NCI-H82 (cell line): Measurements from ENCODE around the gene PRRG2.

Experiments
- DNase-seq: peaks from one replicate; lab custom pipeline; 2025; lab: John Stamatoyannopoulos, UW

PRRG2 gene

DNA sequence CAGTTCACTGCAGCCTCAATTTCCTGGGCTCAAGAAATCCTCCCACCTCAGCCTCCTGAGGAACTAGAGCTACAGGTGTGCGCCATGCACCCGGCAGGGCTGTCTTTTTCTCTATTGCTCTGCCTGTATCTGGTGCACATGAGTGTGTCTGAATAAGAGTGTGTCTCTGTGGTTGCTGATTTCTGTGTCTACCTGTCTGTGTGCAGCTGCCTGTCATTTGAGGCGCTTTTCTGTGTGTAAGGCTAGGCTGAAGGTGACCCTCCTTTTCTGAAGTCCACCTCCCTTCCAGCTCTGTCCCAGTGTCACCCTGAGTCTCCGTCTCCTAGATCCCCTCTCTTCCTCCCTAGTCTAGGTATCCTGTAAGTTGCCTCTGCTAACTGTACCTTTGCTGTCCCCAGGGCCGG lies 8.4 kb downstream of the PRRG2 start:
- no peak for DNase-seq

DNA sequence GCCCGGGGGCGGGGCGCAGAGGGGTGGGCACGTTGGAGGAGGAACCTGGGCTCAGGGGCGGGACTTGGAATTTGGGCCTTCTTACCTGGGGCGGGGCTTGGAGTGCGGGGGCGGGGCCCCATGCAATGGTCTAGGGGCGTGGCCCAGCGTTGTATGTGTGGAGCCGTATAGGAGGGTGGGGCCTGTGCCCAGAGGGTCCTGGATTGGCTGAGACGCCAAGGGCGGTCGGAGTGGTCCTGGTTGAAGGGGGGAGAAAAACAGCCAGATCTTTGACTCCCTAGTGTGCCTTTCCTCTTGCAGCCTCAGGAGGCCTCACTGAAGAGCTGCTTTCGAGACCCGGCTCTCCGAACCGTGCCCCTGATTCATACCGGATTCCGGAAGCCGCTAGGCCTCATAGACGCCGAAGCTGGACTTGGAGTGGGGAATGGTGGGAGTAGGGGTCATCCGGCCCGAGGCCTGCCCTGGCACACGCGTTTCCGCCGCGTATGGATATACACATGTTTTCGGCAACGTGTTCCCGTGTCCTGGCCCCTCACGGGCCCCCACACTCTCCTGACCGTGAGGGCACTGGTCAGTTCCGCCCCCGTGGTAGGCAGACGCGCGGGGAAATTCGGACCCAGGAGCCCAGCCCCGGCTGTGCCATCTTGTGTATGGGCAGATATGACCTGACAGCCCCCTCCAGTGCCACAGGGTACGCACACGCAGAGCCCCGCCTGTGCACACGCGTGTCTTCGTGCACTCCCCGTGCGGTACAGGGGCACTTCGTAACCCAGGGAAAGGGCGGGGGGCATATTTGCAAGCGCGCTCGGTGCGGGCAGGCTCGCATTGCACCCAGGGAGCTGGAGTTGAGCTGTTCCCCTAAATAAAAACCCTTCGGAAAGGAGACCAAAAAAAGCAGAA lies 9.2 kb downstream of the PRRG2 start:
- DNase-seq = peak; percentile 99

DNA sequence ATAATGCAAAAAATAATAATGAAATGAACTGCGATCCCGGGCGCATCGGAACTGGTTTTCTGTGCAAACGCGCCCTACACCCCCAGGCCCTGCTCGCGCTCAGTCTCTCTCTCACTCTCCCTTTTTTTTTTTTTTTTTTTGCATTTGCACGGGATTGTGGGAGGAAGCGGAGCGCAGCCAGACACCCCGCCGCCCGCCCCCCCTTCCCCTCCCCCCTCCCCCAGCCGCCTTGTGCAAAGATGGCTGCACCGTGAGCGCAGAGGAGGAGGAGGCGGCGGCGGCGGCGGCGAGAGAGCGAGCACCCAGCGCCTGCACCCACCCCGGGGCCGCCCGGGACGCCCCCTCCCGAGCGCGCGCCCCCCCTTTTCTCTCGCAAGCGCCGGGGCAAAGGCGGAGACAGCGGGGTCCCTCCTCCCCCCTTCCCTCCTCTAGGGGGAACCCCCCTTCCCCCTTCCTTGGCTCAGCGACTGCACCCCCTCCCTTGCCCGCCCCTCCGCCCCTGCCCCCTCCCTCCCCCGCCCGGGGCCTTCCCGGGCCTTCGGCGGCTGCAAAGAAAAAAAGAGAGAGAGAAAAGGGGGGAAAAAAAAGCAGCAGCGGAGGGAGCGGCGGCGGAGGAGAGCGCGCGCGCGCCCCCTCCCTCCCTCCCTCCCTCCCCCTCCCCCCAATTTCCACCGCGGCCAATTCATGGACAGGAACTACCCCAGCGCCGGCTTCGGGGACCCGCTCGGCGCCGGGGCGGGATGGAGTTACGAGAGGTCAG lies 10.0 kb downstream of the PRRG2 start, which contains the start of gene PRR12:
PRR12 (plus strand) TSS at position 212 of the 760 bp plus-strand sequence; CDS start at position 685, 473 bp downstream.
- DNase-seq = peak; percentile 78

DNA sequence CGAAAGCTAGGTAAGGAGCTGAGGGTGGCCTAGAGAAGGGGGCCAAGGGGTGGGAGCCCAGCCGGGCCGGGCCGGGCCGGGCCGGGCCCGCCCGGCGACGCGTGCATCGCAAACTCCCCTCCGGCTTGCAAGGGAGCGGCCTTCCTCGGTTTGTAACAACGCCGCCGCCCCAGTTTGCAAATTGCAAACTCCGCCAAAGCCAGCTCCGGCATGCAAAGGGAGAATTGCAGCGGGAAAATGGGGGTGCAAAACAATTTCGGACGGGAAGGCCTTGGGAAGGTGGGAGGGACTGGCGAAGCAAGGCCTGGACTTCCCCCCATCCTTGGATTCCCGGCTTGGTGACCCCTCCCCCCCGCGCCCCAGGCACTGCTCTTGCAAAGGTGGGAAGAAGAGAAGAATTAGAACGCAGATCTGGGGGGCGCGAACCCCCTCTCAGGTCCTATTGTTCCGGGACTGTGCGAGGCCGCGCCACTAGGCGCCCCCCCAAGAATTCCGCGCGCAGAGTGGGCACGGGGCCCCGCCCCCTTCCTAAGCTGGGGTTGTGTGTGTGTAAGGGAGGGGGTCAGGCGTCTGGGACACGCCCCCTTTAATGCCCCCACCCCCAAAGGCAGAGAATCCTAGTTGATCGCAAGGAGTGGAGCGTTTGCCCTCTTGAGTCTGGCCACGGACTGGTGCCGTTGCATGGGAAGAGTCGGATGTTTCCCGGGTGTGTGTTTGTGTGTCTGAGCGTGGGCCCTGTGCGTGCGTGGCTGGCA lies 10.8 kb downstream of the PRRG2 start:
- peak; percentile 77 for DNase-seq

DNA sequence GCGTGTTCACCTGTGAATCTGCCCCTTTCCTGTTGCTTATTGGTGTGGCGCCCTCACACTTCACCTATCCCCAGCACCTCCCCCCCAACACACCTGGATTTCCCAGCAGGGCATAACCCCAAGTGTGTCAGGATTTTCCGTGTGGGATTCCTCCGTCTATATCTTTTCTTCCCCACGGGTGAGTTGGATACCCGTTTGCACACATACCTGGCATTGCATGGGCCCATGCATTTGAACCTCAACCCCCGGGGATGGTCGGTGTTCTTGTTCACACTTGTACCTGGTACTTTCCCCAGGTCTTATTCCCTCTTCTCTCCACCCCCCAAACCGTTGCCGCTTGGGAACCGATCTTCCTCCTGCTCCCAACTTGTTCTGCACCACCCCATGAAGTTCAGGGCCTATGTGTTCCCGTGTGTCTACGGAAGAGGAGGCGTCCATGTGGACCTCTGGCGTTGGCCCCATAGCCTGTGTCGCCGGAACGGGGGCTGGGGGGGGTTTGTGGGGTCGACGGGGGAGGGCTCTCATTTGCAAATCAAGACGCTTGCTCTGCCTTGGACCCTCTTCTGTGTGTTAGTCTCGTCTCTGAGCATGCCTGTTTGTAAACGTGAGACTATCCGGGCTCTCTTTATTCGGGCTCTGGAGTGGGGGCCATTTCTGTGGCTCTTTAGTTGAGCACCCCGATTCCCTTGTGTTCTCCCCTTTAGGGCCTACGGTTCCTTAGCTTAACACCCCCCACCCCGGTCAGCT lies 11.5 kb downstream of the PRRG2 start:
- DNase-seq = peak; percentile 64

DNA sequence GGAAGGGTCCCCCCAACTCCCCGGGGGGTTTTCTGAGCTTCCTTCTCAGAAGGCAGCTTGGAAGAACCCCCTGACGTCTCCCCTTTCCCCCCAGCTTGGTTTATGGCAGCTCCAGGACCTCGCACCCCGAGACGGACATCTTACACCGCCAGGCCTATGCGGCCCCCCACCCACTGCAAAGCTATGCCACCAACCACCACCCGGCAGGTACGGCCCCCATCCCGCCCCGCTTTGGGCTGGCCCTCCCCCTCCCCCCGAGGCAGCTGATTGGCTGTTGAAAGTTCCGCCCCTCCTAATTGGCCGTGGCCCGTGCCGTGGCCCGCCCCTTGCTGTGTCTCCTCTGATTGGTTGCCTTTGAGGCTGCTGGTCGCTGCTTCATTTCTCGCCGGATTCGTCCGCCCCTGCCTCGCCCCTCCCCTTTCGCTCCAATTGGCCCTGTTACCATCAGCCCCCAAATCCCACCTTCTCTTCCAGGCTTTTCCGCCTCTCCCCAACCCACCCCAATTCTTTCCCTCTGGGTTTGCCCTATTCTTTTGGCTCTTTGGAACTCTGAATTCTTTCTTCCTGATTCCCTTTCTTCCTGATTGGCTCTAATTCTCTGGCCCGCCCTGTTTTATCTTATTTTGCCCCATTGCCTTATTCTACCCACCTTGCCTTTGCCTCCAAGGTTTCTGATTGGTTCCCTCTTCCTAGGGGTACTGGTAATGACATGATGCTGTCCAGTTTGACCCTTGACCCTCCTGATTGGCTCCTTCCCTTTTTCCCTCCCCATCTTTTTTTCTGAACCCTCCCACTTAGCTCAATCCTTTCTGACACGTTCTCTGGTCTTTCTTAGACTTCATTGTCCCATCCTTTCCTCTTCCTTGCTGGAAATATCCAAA lies 12.4 kb downstream of the PRRG2 start:
- DNase-seq = peak; percentile 98

DNA sequence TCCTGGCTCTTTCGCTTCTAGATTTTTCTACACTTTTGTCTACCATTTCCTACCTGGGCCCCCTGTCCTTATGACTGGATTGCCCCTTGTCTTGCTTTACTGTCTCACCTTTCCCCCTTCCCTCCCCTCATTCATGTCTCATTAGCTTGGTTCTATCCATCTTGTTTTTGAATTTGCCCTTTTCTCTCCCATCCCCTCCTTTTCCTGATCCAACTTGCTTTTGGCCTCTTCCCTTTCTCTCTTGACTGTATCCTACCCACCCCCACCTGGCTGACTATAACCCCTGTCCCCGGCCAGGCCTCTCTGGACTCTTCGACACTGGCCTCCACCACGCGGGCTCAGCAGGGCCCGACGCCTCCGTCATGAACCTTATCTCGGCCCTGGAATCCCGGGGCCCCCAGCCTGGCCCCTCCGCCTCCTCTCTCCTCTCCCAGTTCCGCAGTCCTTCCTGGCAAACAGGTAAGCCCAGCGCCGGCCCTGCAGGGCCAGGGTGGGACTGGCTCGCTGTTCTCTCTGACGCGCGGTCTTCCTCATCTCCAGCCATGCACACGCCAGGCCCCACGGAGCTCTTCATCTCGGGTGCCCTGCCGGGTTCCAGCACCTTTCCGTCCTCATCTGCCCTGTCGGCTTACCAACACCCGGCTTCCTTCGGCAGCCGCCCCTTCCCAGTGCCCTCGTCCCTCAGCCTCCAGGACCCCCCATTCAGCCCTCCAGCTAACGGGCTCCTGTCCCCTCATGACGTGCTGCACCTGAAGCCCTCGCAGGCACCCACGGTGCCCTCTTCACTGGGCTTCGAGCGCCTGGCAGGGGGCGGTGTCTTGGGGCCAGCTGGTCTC lies 13.3 kb downstream of the PRRG2 start:
- no peak for DNase-seq

DNA sequence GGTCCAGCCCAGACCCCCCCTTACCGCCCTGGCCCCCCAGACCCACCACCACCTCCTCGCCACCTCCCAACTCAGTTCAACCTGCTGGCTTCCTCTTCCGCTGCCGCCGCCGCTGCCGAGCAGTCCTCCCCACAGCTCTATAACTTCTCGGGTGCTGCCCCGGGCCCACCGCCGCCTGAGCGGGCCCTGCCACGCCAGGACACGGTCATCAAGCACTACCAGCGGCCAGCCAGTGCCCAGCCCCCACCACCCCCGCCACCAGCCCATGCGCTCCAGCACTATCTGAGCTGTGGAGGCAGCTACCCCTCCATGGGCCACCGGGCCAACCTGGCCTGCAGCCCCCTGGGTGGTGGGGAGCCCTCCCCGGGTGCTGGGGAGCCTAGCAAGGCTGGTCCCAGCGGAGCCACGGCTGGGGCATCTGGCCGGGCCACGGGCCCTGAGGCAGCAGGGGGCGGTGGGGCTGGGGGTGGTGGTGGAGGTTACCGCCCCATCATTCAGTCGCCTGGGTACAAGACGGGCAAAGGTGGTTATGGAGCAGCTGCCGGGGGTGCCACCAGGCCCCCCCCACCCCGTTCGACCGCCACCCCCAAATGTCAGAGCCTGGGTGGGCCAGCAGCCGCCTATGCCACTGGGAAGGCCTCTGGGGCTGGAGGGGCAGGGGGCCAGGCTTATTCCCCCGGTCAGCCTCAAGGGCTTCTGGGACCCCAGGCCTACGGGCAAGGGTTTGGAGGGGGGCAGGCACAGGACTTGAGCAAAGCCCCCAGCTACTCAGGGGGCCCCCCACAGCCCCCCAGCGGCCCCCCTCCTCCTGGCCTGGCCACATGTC lies 14.1 kb downstream of the PRRG2 start:
- DNase-seq = no peak

DNA sequence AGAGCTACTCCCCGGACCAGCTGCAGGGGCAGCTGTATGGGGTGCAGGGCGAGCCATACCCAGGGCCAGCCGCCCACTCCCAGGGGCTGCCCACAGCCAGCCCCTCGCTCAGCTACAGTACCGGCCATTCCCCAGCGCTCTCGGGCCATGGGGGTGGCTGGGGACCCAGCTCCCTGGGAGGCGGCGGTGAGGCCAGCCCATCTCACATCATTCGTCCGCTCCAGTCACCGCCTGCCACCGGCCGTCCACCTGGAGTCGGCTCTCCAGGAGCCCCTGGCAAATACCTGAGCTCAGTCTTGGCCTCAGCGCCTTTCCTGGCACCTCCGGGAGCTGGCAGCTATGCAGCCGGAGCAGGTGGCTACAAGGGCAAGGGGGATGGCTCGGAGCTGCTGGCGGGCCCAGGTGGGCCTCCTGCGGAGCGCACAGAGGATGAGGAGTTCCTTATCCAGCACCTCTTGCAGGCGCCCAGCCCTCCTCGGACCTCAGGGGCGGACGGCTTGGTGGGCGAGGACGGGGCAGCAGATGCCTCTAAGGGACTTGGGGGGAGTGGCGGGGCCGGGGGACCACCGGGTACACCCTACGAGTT lies 14.8 kb downstream of the PRRG2 start:
- DNase-seq = no peak

DNA sequence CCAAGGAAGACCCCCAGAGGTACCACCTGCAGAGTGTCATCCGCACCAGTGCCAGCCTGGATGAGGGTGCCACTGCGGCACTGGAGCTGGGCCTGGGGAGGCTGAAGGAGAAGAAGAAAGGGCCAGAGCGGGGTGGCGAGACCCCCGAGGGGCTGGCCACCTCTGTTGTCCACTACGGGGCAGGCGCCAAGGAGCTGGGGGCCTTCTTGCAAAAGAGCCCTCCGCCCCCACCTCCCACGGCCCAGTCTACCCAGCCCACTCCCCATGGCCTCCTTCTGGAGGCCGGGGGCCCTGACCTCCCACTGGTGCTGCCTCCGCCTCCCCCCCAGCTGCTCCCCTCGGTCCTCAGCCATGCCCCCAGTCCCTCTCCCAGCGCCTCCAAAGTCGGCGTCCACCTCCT lies 15.3 kb downstream of the PRRG2 start:
- DNase-seq = no peak

DNA sequence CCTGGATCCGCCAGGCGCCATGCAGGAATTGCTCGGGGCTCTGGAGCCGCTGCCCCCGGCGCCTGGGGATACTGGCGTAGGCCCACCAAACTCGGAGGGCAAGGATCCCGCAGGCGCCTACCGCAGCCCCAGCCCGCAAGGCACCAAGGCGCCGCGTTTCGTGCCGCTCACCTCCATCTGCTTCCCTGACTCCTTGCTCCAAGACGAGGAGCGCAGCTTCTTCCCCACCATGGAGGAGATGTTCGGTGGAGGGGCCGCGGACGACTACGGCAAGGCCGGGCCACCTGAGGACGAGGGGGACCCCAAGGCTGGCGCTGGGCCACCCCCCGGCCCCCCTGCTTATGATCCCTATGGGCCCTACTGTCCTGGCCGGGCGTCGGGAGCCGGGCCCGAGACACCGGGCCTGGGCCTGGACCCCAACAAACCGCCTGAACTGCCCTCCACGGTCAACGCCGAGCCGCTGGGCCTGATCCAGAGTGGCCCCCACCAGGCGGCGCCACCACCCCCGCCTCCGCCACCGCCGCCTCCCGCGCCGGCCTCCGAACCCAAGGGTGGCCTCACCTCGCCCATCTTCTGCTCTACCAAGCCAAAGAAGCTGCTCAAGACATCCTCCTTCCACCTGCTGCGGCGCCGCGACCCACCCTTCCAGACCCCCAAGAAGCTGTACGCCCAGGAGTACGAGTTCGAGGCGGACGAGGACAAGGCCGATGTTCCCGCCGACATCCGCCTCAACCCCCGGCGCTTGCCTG lies 16.0 kb downstream of the PRRG2 start:
- DNase-seq = no peak

DNA sequence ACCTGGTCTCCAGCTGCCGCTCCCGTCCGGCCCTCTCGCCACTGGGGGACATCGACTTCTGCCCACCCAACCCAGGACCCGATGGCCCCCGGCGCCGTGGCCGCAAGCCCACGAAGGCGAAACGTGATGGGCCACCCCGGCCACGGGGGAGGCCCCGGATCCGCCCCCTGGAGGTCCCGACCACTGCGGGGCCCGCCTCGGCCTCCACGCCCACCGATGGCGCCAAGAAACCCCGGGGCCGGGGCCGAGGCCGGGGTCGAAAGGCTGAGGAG lies 16.5 kb downstream of the PRRG2 start:
- no peak for DNase-seq

DNA sequence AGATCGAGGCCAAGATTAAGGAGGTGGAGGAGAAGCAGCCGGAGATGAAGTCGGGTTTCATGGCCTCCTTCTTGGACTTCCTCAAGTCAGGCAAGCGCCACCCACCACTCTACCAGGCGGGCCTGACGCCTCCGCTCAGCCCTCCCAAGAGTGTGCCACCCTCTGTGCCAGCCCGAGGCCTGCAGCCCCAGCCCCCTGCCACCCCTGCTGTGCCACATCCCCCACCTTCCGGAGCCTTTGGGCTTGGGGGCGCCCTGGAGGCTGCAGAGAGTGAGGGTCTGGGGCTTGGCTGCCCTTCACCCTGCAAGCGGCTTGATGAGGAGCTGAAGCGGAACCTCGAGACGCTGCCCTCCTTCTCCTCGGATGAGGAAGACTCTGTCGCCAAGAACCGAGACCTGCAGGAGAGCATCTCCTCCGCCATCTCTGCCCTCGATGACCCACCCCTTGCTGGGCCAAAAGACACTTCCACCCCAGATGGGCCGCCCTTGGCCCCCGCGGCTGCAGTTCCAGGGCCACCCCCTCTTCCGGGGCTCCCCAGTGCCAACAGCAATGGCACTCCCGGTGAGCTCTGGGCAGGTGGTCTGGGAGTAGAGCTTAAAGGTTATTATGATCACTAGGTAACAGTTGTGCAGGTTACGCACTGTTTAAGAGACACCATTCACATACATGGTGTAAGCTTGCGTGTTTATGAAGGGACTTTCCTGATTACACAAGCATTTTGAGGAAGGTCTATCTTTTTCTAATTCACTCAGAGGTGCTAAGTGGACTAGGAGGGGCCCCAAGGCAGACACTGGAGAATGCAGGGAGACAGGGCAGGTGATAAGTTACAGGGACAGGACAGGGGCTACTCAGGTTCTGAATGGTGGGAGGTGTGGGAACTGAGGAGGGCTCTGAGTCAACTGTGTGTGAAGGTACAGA lies 18.5 kb downstream of the PRRG2 start:
- no peak for DNase-seq

DNA sequence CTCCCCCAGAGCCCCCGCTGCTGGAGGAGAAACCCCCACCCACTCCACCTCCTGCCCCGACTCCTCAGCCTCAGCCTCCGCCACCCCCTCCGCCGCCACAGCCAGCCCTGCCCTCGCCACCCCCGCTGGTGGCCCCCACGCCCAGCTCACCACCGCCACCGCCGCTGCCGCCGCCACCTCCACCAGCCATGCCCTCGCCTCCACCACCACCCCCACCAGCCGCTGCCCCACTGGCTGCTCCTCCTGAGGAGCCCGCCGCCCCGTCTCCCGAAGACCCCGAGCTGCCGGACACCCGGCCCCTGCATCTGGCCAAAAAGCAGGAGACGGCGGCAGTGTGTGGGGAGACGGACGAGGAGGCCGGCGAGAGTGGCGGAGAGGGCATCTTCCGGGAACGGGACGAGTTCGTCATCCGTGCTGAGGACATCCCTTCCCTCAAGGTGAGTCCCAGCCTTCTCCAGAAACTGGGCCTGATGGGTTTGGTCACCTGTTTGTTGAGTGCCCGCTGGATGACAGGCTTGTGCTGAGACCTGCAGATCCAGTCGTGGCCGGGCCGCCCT lies 20.4 kb downstream of the PRRG2 start:
- DNase-seq = no peak

DNA sequence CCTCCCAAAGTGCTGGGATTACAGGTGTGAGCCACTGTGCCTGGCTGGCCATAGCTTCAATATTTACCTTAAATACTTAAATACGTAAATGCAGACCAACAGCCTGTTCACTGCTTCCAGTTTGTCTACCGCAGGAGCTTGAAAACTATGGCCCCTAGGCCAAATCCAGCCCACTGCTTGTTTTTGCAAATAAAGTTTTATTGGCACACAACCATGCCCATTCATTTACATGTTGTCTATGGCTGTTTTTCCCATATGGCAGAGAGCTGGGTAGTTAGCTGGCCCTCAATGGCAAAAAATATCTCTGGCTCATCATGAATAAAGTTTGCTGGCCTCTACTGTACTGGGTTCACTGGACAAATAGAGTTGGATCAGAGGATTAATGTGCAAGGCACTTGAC lies 21.7 kb downstream of the PRRG2 start:
- DNase-seq = no peak

DNA sequence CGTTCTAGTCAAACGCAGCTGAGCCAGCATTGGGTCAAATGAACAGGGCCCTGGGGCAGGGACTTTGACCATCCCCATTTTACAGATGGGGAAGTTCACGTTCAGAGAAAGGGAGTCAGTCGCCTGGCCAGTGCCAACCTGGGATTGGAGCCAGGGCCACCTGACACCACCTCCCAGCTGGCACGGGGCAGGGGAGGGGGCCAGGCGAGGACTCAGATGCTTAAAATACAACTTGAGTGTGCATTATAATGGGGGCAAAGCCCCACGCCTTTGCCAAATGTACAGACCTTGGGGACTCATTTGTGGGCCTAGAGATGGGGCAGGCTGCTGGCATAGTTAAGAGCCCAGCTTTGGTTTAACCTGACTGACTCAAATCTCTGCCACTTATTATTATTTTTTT lies 24.5 kb downstream of the PRRG2 start:
- DNase-seq = no peak
